ENCODE results near the gene GTF2A1.
"Not testable (repeated sequence)": the region's sequence is repeated elsewhere in the genome, so short reads cannot be mapped to it uniquely, and the experiment has no call there.

GTF2A1 gene

GRCh38 chr14:81224222-81224621, 3.5 kb upstream of the GTF2A1 start:
- DNase-seq, result no peak

GRCh38 chr14:81223788-81224187, 3.0 kb upstream of the GTF2A1 start:
- not testable (repeated sequence) for DNase-seq

- no peak for DNase-seq
Measured at GRCh38 chr14:81222691-81223090, 1.9 kb upstream of the GTF2A1 start.

GRCh38 chr14:81222126-81222525, 1.4 kb upstream of the GTF2A1 start:
- no peak for DNase-seq

- DNase-seq, result no peak
Measured at GRCh38 chr14:81221579-81222102, 882 bp upstream of the GTF2A1 start.

GRCh38 chr14:81220580-81220829, 254 bp downstream of the GTF2A1 start:
- no peak for DNase-seq

- DNase-seq, result peak; percentile 70
Measured at GRCh38 chr14:81219759-81220579, 790 bp downstream of the GTF2A1 start.

- DNase-seq, result peak; percentile 94
Measured at GRCh38 chr14:81219210-81219758, 1.5 kb downstream of the GTF2A1 start.

GRCh38 chr14:81211844-81212243, 8.9 kb downstream of the GTF2A1 start:
- DNase-seq, result peak; percentile 68

GRCh38 chr14:81209167-81209836, 11.5 kb downstream of the GTF2A1 start:
- peak; percentile 79 for DNase-seq

GRCh38 chr14:81208489-81208888, 12.3 kb downstream of the GTF2A1 start:
- no peak for DNase-seq

GRCh38 chr14:81206115-81206514, 14.6 kb downstream of the GTF2A1 start:
- DNase-seq, result no peak

- peak; percentile 36 for DNase-seq
Measured at GRCh38 chr14:81205639-81206038, 15.1 kb downstream of the GTF2A1 start.

GRCh38 chr14:81200054-81200453, 20.7 kb downstream of the GTF2A1 start:
- DNase-seq, result peak; percentile 76

GRCh38 chr14:81199084-81199483, 21.7 kb downstream of the GTF2A1 start:
- no peak for DNase-seq

- DNase-seq, result no peak
Measured at GRCh38 chr14:81198651-81199050, 22.1 kb downstream of the GTF2A1 start.

- DNase-seq, result no peak
Measured at GRCh38 chr14:81193924-81194633, 26.7 kb downstream of the GTF2A1 start.

- no peak for DNase-seq
Measured at GRCh38 chr14:81192594-81192993, 28.2 kb downstream of the GTF2A1 start.

- DNase-seq, result no peak
Measured at GRCh38 chr14:81187832-81188522, 32.8 kb downstream of the GTF2A1 start.

- DNase-seq, result no peak
Measured at GRCh38 chr14:81179631-81180030, 41.1 kb downstream of the GTF2A1 start.

- DNase-seq, result peak; percentile 44
Measured at GRCh38 chr14:81178063-81178462, 42.7 kb downstream of the GTF2A1 start.

- peak; percentile 47 for DNase-seq
Measured at GRCh38 chr14:81177225-81177624, 43.5 kb downstream of the GTF2A1 start.

- peak; percentile 69 for DNase-seq
Measured at GRCh38 chr14:81176241-81176640, 44.5 kb downstream of the GTF2A1 start.
